Heart right ventricle (tissue), 16 donors: ENCODE results near the gene CIBAR2. TPM values are rescaled to one million over a fixed set of nuclear protein-coding genes. Genes with fewer than 3 reads are reported as not detected.

ENCODE experiments used
- ATAC-seq, 8 donors: fragments of 200-7000 bp; cut with Tn5 transposase; one replicate each; pipeline ENCODE4 v1.9.1; 2020; ENCODE audit warnings: mild to moderate bottlenecking in 8 of 8, moderate library complexity in 8 of 8, moderate number of reproducible peaks in 1 of 8
- DNase-seq, 2 donors: peaks; one replicate each; pipeline ENCODE4 v3.0.0-alpha.2; 2020
- H3K27ac ChIP-seq, 10 donors: fragments of 200-600 bp; sonication (generic) in 2 of 10; one replicate each; pipeline versions ENCODE4 v1.5.0 to v1.8.0; 2020 to 2022; ENCODE audit warnings: mild to moderate bottlenecking in 3 of 10
- H3K27me3 ChIP-seq, 7 donors: fragments of 200-600 bp; one replicate each; pipeline ENCODE4 v1.8.0; 2021 to 2022; ENCODE audit warnings: mild to moderate bottlenecking in 2 of 7
- H3K36me3 ChIP-seq, 9 donors: fragments of 200-600 bp; sonication (generic) in 1 of 9; one replicate each; pipeline versions ENCODE4 v1.5.0 to v1.8.0; 2020 to 2022; ENCODE audit warnings: mild to moderate bottlenecking in 2 of 9
- H3K4me1 ChIP-seq, 9 donors: fragments of 200-600 bp; sonication (generic) in 1 of 9; one replicate each; pipeline versions ENCODE4 v1.5.0 to v1.8.0; 2020 to 2022; ENCODE audit warnings: mild to moderate bottlenecking in 4 of 9
- H3K4me3 ChIP-seq, 10 donors: fragments of 200-600 bp; sonication (generic) in 2 of 10; one replicate each; pipeline versions ENCODE4 v1.5.0 to v1.8.0; 2020 to 2022; ENCODE audit warnings: mild to moderate bottlenecking in 7 of 10, moderate library complexity in 2 of 10
- H3K9me3 ChIP-seq, 11 donors: fragments of 200-600 bp in 10 of 11; sonication (generic) in 2 of 11; one replicate each; pipeline versions ENCODE4 v1.5.0 to v1.8.0; 2013 to 2022; ENCODE audit warnings: mild to moderate bottlenecking in 2 of 11, control low read depth in 1 of 11, moderate library complexity in 1 of 11
- CTCF ChIP-seq, 9 donors: fragments of 200-600 bp; sonication (generic) in 2 of 9; IDR thresholded peaks; one replicate each; pipeline versions ENCODE4 v1.5.0 to v1.8.0; 2021 to 2022; ENCODE audit warnings: antibody characterized with exemption in 9 of 9, mild to moderate bottlenecking in 5 of 9, moderate library complexity in 1 of 9
- WGBS, 2 donors: extraction: QIAGEN DNeasy Blood & Tissue Kit; methylation state at CpG; one replicate each; pipeline ENCODE4 v1.1.7; 2013; ENCODE audit warnings: inconsistent platforms in 1 of 2; 5-methylcytosine and 5-hydroxymethylcytosine counted together
- intact Hi-C, 10 donors: fragments of 100-400 bp; cut with DNase I; formaldehyde crosslinking; loops; one replicate each; pipeline versions ENCODE4 v1.11.1 to v1.14.2; 2022
- polyA plus RNA-seq, 2 donors: library from polyadenylated mRNA; stranded (reverse); fragments of 200-250 nt; gene quantifications; one replicate each; pipeline ENCODE4 v1.2.3, GENCODE V29; 2013
- total RNA-seq, 10 donors: library from RNA; stranded (reverse); fragmentation: NEBNext Ultra II Directional in 3 of 10; extraction: Animal tissue kit (Norgen Biotek cat#: 25700) in 3 of 10; gene quantifications; one replicate each; pipeline versions ENCODE4 v1.2.1 to v1.2.4, GENCODE V29; 2021 to 2023
- donor health status: Arrhythmogenic right ventricular cardiomyopathy.
- donor health status: ischemic (EF 13 %, LVEDD 7.1; RV severe dilation, severe dysfunction).
- donor health status: healthy with polysubstance abuse.
- donor health status: DM: no; HTN: yes; CAD: no.
- donor health status: DM: no; HTN: no; CAD: no.
- donor health status: ischemic (EF 25% LVEDD 6.9; RV normal size, moderate dysfunction).
- donor health status: ischemic (EF 25% LVEDD 5.7; RV mildly dilated, moderate dysfunction).
- donor health status: healthy.
- donor health status: DM: yes; HTN: yes; CAD: no.
- donor health status: Ischemic cardiomyopathy.
- donor health status: ischemic (EF 35%, LVEDD 5.7; RV mildly dilated, moderate dysfunction).
- donor health status: nonischemic (EF 11% LVEDD 7.7; RV severe dilation, severe dysfunction).
- donor health status: DM: yes; HTN: yes; CAD: no.
- donor health status: PGD.
- donor health status: ischemic (EF 29% LVEDD 5.4; RV normal size, mild dysfunction).
- donor health status: nonischemic (EF 23%, LVEDD 6.1; RV moderate dilation, normal function).

The CIBAR2 gene
- total and polyA plus RNA-seq, 12 donors, result not detected

GRCh38 chr16:85113168-85113733 lies 979 bp upstream of the CIBAR2 start:
- Histone ChIP-seq H3K27me3 (peaks cover 0 to 3% (median 0%) of the 10 kb centered on the region in 7 donors), H3K9me3 (peaks cover 0 to 5% (median 0%) of the 10 kb centered on the region in 11 donors), H3K36me3 (no peaks in the 10 kb centered on the region), H3K4me3 (no peak overlapping the region), H3K27ac (no peak overlapping the region), H3K4me1 (peaks cover 0 to 10% (median 5%) of the 10 kb centered on the region in 9 donors)
- ATAC-seq (peak in 1 of 8 donors; percentile 26), DNase-seq (no peak)
- no peak for TF ChIP-seq CTCF (IDR thresholded peaks at IDR 0.05)
- intact Hi-C loops, result loop anchor here in 6 of 10 donors (10.0 kb wide), 4 partner anchors 112 to 602 kb away; no protein-coding TSS in a partner anchor
- WGBS, 2 donors, result 85 to 89% methylated on average over 14 of the region's 14 CpGs

GRCh38 chr16:85111184-85111583 lies 1.1 kb downstream of the CIBAR2 start:
- Histone ChIP-seq H3K4me1 (peaks cover 0 to 10% (median 5%) of the 10 kb centered on the region in 9 donors), H3K27ac (no peak overlapping the region), H3K27me3 (peaks cover 0 to 3% (median 0%) of the 10 kb centered on the region in 7 donors), H3K9me3 (no peaks in the 10 kb centered on the region), H3K36me3 (no peaks in the 10 kb centered on the region), H3K4me3 (no peak overlapping the region)
- ATAC-seq (no peak), DNase-seq (no peak)
- no peak for TF ChIP-seq CTCF (IDR thresholded peaks at IDR 0.05)
- 89 to 92% methylated on average over 9 of the region's 9 CpGs for WGBS, 2 donors
- intact Hi-C loops, result loop anchor here in 6 of 10 donors (10.0 kb wide), 4 partner anchors 114 to 604 kb away; no protein-coding TSS in a partner anchor

GRCh38 chr16:85110105-85110504 lies 2.2 kb downstream of the CIBAR2 start:
- no peak overlapping the region for H3K27ac ChIP-seq
- H3K9me3 ChIP-seq, result no peaks in the 10 kb centered on the region
- ATAC-seq (no peak), DNase-seq (no peak)
- no peak for TF ChIP-seq CTCF (IDR thresholded peaks at IDR 0.05)
- H3K36me3 ChIP-seq, result no peaks in the 10 kb centered on the region
- 97 to 98% methylated on average over 19 of the region's 19 CpGs for WGBS, 2 donors
- intact Hi-C loops, result loop anchor here in 6 of 10 donors (10.0 kb wide), 4 partner anchors 115 to 605 kb away; no protein-coding TSS in a partner anchor
- peaks cover 0 to 8% (median 3%) of the 10 kb centered on the region in 9 donors for H3K4me1 ChIP-seq
- peaks cover 0 to 3% (median 0%) of the 10 kb centered on the region in 7 donors for H3K27me3 ChIP-seq
- no peak overlapping the region for H3K4me3 ChIP-seq

GRCh38 chr16:85107532-85107931 lies 4.7 kb downstream of the CIBAR2 start:
- DNase-seq (no peak), ATAC-seq (no peak)
- Histone ChIP-seq H3K27me3 (no peaks in the 10 kb centered on the region), H3K9me3 (no peaks in the 10 kb centered on the region), H3K4me1 (peaks cover 0 to 25% (median 0%) of the 10 kb centered on the region in 9 donors), H3K27ac (no peak overlapping the region), H3K36me3 (no peaks in the 10 kb centered on the region), H3K4me3 (no peak overlapping the region)
- 80 to 85% methylated on average over 11 of the region's 11 CpGs for WGBS, 2 donors
- intact Hi-C loops, result loop anchor here in 1 of 10 donors (10.0 kb wide), 1 partner anchor 287 kb away; no protein-coding TSS in a partner anchor
- TF ChIP-seq CTCF (IDR thresholded peaks at IDR 0.05), result no peak
